ENCODE measurements around the gene CAGE1. TPM values are rescaled to one million over a fixed set of nuclear protein-coding genes. Genes with fewer than 3 reads are reported as not detected.

The CAGE1 gene
- total RNA-seq, 4 donors from 2014 or later: not detected

DNA sequence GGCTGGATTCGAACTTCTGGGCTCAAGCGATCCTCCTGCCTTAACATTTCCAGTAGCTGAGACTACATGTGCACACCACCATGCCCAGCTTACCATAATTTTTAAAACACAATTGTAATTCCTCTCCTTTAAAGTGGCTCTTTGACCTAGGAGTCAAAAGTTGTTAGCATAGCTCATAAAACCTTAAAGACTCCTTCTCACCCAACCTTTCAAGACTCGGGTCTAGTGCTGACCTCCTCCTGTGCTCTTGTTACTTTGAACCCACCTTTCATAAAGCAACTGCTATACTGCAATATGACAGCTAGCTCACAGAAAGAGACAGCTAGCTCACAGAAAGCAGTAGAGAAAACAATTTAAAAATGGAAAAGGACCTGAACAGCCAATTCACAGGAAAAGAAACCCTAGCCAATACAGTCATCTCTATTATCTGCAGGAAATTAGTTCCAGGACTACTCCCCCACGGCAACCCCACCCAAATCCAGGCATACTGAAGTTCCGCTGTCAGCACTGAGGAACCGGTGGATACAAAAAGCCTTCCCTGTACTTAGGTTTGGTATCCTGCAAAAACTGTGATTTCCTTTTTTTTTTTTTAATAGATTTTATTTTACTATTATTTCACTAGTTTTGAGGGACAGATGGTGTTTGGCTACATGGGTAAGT lies 96.8 kb downstream of the CAGE1 start:
- in situ Hi-C loops (cut with MboI; ENCODE audit: low sequenced_read_pairs in 4 of 4) (loop anchor here in 2 of 4 donors (25.0 kb wide), 1 partner anchor 320 kb away; no protein-coding TSS in a partner anchor), intact Hi-C loops (cut with DNase I; ENCODE audit: low total_unique reads) (no loop called here)
- Histone ChIP-seq H3K9me3 (no peaks in the 10 kb centered on the region), H3K4me3 (no peak overlapping the region), H3K4me1 (no peaks in the 10 kb centered on the region), H3K36me3 (peaks cover 5 to 81% of the 10 kb centered on the region in 2 donors), H3K27ac (no peak overlapping the region), H3K27me3 (no peaks in the 10 kb centered on the region)
- ATAC-seq (no peak), DNase-seq (no peak)
- TF ChIP-seq POLR2A (IDR thresholded peaks at IDR 0.05): no peak
- TF ChIP-seq, protein P1, sequence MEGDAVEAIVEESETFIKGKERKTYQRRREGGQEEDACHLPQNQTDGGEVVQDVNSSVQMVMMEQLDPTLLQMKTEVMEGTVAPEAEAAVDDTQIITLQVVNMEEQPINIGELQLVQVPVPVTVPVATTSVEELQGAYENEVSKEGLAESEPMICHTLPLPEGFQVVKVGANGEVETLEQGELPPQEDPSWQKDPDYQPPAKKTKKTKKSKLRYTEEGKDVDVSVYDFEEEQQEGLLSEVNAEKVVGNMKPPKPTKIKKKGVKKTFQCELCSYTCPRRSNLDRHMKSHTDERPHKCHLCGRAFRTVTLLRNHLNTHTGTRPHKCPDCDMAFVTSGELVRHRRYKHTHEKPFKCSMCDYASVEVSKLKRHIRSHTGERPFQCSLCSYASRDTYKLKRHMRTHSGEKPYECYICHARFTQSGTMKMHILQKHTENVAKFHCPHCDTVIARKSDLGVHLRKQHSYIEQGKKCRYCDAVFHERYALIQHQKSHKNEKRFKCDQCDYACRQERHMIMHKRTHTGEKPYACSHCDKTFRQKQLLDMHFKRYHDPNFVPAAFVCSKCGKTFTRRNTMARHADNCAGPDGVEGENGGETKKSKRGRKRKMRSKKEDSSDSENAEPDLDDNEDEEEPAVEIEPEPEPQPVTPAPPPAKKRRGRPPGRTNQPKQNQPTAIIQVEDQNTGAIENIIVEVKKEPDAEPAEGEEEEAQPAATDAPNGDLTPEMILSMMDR (IDR thresholded peaks at IDR 0.05 in 4 of 5, conservative IDR thresholded peaks at IDR 0.05 in 1 of 5): no peak

DNA sequence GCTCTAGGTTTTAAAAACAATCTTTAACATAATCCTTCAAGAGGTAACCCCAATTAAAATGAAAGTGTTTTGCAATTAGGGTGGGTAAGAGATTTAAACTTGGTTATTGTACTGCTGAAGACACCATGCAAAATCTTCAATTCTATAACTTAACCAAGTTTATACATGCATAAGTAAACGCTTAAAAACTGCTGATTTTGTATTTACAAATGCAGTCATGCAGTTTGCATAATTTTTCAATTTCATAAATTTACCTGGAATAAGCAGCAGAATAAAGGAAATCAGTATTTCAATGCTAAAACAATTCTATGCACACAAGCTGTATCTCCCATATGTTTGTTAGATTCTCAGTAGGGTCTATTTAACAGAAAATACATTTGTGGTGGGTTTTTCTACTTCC lies 99.5 kb downstream of the CAGE1 start:
- no peak for TF ChIP-seq POLR2A (IDR thresholded peaks at IDR 0.05)
- TF ChIP-seq, protein P1 (IDR thresholded peaks at IDR 0.05 in 4 of 5, conservative IDR thresholded peaks at IDR 0.05 in 1 of 5): no peak
- H3K36me3 ChIP-seq: peaks cover 4 to 77% of the 10 kb centered on the region in 2 donors
- H3K4me3 ChIP-seq: no peak overlapping the region
- H3K9me3 ChIP-seq: no peaks in the 10 kb centered on the region
- intact Hi-C loops (cut with DNase I; ENCODE audit: low total_unique reads): no loop called here
- in situ Hi-C loops (cut with MboI; ENCODE audit: low sequenced_read_pairs in 4 of 4): loop anchor here in 2 of 4 donors (25.0 kb wide), 1 partner anchor 322 kb away; no protein-coding TSS in a partner anchor
- DNase-seq (no peak), ATAC-seq (no peak)
- H3K27me3 ChIP-seq: no peaks in the 10 kb centered on the region
- no peak overlapping the region for H3K27ac ChIP-seq
- no peaks in the 10 kb centered on the region for H3K4me1 ChIP-seq

DNA sequence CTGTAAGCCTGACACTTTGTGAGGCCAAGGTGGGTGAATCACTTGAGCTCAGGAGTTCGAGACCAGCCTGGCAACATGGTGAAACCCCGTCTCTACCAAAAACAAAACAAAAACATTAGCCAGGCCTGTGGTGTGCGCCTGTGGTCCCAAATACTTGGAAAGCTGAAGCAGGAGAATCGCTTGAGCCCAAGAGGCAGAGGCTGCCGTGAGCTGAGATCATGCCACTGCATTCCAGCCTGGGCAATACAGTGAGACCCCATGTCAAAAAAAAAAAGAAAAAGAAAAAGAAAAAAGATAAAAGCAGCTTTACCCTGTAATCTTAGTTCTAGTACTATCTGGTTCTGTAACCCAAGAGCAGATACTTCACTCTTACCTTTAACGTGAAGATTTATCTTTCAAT lies 104.1 kb downstream of the CAGE1 start:
- ATAC-seq: no peak
- H3K4me3 ChIP-seq: no peak overlapping the region
- peaks cover 4 to 47% of the 10 kb centered on the region in 2 donors for H3K36me3 ChIP-seq
- H3K9me3 ChIP-seq: no peaks in the 10 kb centered on the region
- no peak for TF ChIP-seq POLR2A (IDR thresholded peaks at IDR 0.05)
- TF ChIP-seq, protein P1 (IDR thresholded peaks at IDR 0.05 in 4 of 5, conservative IDR thresholded peaks at IDR 0.05 in 1 of 5): no peak
- no peaks in the 10 kb centered on the region for H3K27me3 ChIP-seq
- H3K27ac ChIP-seq: no peak overlapping the region
- DNase-seq: no peak
- in situ Hi-C loops (cut with MboI; ENCODE audit: low sequenced_read_pairs in 4 of 4) (loop anchor here in 2 of 4 donors (25.0 kb wide), 1 partner anchor 327 kb away; no protein-coding TSS in a partner anchor), intact Hi-C loops (cut with DNase I; ENCODE audit: low total_unique reads) (no loop called here)
- no peaks in the 10 kb centered on the region for H3K4me1 ChIP-seq

DNA sequence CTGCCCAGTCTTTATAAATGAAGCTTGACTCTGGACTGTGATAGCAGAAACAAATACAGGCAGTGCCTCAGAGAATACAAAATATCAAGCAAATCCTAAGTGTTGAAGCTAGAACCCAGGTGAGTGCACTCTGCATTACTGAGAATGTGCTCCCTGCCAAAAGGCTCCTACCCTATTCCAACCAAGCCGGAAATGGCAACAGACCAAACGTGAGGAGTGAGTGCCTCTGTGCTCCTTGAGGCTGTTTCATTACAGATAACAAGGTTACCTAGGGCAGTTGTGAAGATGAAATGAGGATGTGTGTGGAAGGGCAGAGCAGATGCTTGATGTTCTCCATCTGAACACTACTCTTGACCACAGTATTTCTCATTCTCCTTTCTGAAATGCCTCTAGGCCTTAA lies 105.9 kb downstream of the CAGE1 start:
- peaks cover 4 to 31% of the 10 kb centered on the region in 2 donors for H3K36me3 ChIP-seq
- no peaks in the 10 kb centered on the region for H3K27me3 ChIP-seq
- TF ChIP-seq, protein P1 (IDR thresholded peaks at IDR 0.05 in 4 of 5, conservative IDR thresholded peaks at IDR 0.05 in 1 of 5): no peak
- no peak for TF ChIP-seq POLR2A (IDR thresholded peaks at IDR 0.05)
- ATAC-seq (no peak), DNase-seq (no peak)
- H3K4me1 ChIP-seq: no peaks in the 10 kb centered on the region
- H3K27ac ChIP-seq: no peak overlapping the region
- H3K4me3 ChIP-seq: no peak overlapping the region
- in situ Hi-C loops (cut with MboI; ENCODE audit: low sequenced_read_pairs in 4 of 4): loop anchor here in 2 of 4 donors (25.0 kb wide), 1 partner anchor 329 kb away; no protein-coding TSS in a partner anchor
- H3K9me3 ChIP-seq: no peaks in the 10 kb centered on the region
- intact Hi-C loops (cut with DNase I; ENCODE audit: low total_unique reads): no loop called here
